HTERT RPE-1 (cell line): ENCODE data around the gene ESYT3.

Experiments
- in situ Hi-C: fragments of 300-500 bp; cut with MboI; formaldehyde crosslinking; loops from 4 replicates; pipeline ENCODE4 v1.14.3; 2020; ENCODE audit warnings: low sequenced_read_pairs

Gene ESYT3

DNA sequence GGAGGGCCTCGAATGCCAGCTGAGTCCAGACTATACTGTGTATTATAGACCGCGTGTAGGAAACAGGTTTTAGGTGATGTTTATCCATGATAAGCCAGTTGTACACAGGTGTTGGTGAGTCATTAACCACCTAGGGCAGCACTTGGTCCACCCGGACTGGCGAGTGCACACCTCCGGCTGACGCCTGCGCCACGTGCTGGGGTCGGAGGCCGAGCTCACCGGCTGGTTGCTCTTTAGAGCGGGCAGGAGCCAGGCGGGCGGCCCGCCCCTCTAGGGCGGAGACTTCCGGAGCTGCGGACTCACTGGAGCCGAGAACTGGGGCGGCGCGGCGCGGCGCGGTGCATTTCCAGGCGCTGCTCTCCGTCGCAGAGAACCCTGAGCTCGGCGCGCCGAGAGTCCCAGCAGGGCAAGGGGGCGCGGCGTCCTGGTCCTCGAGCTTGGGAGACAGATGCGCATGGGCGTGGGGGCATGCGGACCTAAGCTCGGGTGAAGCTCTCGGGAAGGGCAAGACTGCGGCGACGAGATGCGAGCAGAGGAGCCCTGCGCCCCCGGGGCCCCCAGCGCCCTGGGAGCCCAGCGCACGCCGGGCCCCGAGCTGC lies at the start of gene ESYT3:
ESYT3 (plus strand) TSS at position 341 of the 599 bp plus-strand sequence; CDS start at position 524, 183 bp downstream.
- in situ Hi-C loops: no loop called here

- in situ Hi-C loops: no loop called here
Measured at GRCh38 chr3:138384976-138385375, 49.4 kb upstream of the ESYT3 start.

DNA sequence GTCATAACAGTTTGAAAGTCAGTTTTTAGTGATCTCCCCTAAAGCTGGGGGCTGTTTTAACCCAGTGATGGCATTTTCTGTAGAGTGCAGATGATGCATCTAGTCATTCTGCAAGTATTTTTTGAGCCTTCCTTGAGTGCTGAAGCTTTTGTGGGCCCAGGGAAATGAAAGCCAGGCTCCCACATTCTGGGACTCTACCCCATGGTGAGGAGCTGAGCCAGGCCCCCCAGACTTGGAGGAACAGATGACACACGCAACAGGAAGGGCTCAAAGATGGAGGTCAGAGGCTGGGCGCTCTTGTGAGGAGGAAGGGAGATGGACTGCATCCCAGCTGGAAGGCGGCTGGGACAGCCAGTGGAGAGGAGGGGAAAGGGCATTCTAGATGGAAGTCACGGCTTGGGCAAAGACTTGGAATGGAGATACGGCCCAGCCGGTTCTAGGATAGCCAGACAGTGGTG lies 45.2 kb upstream of the ESYT3 start:
- in situ Hi-C loops: no loop called here

DNA sequence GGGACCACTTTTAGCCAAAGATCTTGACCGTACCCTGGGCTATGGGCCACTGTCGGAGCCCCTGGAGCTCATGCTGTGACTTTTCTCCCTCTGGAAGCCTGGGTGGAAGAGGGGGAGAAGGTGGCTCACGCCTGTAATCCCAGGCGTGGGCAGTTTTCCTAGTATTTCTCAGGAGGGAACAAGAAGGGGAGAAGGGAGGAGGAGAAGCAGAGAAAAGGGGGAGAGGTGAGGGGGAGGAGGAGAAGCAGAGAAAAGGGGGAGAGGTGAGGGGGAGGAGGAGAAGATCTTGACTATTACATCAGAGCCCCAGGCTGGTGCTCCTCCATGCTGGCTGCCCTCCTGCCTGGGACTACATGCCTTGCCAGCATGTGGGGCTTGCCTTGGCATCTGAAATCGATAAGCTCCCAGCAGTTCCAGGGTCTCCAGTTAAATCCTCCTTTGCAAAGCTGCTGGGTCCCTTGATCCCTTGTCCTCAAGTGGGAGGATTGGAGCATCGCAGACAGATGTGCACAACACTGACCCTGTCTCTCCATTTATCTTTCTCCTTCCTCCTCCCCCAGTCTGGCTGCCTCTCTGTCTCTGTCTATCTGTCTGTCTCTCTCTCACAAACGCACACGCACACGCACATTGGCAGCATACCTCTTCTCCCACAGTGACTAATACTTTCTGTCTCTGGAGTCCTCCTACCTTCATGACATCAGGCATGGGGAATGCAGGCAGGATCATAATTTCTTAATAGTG lies 44.4 kb upstream of the ESYT3 start:
- in situ Hi-C loops: no loop called here

DNA sequence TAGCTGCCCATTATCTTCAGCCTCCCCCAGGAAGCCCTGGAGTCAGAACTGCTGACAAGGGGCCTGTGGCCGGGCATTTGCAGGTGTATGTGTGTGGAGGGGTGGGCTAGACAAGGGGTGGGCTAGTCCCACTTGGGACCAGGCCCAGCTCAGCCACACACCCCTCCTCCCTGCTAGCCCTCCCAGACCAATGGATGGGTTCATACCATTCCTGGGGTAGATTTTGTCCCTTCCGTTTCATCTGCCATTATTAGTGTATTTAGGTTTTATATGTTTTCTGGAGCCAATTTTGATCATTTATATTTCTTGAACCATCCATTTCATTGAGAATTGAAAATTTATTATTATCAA lies 43.9 kb upstream of the ESYT3 start:
- in situ Hi-C loops: no loop called here

- in situ Hi-C loops: no loop called here
Measured at GRCh38 chr3:138394156-138394555, 40.3 kb upstream of the ESYT3 start.

- in situ Hi-C loops: no loop called here
Measured at GRCh38 chr3:138394686-138395085, 39.7 kb upstream of the ESYT3 start.

DNA sequence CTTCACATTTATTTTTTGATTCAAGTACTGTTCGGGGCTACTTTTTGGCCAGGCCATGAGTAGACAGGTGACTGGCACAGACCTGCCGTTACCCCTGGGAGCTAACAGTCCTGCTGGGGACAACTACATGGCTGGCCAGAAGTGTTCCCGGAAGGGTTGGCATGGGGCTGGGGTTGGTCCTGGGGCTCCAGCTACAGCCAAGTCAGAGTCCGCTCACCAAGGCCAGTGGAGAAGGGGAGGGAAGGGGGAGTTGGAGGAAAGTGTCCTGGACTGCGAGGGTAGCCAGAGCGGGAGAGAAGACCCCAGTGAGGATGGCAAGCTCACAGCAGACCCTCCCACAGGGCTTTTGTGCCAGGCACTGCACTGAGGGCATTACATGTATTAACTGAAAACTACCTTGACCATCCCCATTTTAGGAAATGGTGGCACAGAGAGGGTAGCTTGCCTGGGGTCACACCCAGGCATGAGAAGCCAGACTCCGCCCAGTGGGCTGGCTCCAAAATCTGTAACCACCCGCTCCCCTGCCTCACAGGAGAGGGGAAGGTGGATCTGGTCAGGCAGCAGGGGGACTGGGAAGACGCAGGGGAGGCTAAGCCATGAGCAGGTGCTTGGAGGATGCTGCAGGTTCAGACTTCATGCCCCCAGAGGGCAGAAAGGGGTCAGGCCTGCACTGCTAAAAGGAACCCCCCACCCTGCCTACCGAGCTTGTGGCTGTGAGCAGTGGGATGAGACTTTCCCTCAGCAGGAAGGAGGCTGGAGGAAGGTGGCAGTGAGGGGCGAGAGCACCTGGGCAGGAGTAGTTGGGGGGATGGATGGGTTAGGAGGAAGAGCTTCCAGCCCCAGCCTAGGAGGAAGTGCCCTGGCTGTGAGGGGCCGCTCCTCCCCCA lies 38.3 kb upstream of the ESYT3 start:
- in situ Hi-C loops: no loop called here

GRCh38 chr3:138396752-138397410 lies 37.5 kb upstream of the ESYT3 start:
- in situ Hi-C loops: no loop called here

GRCh38 chr3:138397983-138398382 lies 36.4 kb upstream of the ESYT3 start:
- in situ Hi-C loops: no loop called here

DNA sequence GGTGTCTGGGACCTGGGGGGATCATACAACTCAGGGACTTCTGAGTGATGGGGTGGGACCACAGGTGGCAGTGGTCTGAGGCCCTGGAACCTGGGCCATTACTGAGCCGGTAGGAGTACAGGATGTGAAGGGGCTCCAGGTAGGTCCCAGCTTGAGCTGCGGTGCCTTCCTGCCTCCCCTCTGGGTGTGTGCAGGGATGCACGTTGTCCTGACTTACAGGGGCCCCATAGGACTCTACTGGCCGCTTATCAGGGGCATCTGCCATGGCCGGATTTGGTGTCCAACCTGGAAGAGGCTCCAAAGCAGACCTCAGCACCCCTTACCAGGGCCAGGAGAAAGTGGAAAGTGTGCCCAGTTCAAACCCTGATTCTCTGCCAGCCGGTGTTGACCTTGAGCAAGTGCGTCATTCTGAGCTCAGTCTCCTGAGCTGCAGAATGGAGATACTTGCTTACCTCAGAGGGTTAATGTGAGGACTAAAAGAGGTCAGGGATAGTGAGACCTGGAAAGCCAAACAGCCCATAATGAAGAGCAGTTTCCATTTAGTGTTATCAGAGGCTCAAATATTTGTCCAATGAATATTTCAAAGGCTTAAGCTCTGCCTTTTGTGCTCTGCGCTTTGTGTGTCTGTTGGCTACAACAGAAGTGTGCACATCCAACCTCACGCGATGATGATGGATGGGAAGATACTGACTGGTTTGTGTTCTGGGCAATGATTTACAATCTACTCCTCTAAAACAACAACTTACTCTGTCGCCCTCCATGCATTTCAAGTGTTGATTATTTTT lies 35.4 kb upstream of the ESYT3 start:
- in situ Hi-C loops: no loop called here

DNA sequence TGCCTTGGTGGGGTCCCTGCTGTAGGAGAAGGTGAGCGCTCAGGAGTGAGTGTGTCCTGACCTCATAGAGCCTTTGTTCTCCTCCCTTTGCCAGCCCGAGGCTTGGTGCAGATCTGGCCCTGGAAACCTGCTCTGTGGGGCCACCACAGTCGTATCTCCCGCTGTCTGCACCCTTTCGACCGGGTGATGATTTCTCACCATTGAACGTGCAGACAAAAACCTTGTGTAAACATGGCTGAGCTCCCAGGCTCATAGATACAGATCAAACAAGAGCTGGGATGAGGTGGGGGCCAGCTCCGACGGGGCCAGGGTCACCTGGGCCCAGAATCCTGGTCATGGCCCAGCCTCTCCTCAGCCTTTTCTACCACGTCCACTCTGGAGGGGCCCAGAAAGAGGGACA lies 34.6 kb upstream of the ESYT3 start:
- in situ Hi-C loops: no loop called here

DNA sequence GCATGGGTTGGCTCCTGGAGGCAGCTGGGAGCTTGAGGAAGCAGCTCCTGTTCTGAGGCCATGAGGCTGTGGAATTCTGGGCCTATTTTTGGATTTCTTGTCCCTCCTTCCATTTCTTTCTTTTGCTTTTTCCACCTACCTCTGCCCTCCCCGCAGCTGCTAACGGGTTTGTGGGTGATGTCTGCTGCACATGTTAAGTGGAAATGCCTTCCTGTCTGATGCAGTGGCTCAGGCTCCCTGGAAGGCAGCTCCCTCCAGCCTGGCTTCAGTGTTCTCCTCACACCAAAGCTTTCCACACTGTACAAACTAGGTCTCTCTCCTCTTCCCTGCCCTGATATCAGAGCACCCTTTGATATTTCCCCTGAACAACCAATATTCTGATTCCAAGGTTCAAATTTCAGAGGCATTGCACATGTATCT lies 33.8 kb upstream of the ESYT3 start:
- in situ Hi-C loops: no loop called here

DNA sequence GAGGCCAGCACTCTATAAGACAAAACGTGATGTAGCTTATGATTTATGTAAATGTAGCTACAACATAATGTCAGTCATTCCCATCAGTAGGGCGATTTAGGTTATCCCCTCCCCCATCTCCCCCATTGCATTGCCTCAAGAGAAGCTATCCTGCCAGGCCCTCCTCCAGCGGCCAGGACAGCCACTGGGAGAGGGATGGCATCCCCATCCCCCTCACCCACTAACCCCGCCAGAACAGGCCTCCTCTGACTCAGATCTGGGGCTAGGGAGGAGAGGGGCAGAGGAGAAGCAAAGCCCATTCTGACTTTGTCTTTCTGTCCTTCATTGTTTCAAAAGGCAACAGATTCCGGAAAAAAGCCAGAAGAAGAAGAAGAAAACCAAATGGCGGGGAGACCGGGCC lies 32.6 kb upstream of the ESYT3 start:
- in situ Hi-C loops: no loop called here

DNA sequence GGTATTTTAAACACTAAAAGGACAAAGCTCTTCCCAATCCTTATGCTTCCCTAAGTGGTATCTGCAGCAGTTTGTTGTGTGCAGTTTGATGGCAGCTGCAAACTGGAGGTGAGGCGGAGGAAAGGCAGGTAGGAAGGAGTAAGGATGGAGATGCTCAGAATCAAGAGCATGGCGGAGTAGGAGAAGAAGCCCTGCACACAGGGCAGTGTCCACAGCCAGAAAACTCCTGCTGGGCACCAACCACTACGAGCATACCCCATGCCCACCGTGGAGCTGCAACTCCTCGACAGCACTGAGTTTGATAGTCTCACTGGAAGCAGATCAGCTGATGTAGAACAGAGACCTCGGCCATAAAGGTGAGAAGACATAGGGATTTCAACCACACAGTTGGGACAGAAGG lies 30.3 kb upstream of the ESYT3 start:
- in situ Hi-C loops: no loop called here

DNA sequence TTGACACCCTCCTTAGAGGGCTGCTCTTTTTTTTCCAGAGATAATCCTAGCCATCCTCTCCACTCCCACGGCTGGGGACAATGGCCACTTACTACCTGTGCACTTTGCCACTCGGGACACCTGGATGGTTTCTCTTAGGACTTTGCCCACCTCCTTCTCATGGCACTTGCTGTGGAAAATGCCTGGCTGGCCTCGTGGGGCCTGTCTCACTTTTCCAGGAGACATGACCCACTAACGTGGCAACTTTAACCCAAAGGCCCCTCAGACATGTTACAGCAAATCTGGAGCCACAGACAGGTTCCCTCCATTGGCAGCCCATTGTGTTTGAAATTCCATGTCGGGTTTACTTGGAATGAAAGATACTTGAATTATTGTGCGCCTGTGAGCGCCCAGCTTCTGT lies 29.4 kb upstream of the ESYT3 start:
- in situ Hi-C loops: no loop called here

- in situ Hi-C loops: no loop called here
Measured at GRCh38 chr3:138405486-138405885, 28.9 kb upstream of the ESYT3 start.

DNA sequence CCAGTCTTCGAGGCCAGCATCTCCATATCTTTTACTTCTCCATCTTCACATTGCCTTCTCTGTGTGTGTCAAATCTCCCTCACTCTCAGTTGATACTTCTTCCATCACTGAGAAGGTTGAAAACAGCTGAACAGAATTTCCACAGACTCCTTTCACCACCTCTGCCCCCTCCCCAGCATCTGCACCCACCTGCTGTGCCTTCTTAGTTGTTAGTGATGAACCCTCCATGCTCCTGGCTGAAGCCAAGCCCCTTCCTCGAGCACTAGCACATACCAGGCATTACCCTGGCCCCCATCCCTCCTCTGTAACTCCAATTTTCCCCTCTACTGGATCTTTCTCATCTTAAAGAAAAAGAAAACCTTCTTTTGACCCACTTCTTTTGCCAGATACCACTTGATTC lies 27.8 kb upstream of the ESYT3 start:
- in situ Hi-C loops: no loop called here

GRCh38 chr3:138407236-138407907 lies 27.0 kb upstream of the ESYT3 start:
- in situ Hi-C loops: no loop called here
